ENCODE data around the gene C3orf38.

Gene C3orf38

DNA sequence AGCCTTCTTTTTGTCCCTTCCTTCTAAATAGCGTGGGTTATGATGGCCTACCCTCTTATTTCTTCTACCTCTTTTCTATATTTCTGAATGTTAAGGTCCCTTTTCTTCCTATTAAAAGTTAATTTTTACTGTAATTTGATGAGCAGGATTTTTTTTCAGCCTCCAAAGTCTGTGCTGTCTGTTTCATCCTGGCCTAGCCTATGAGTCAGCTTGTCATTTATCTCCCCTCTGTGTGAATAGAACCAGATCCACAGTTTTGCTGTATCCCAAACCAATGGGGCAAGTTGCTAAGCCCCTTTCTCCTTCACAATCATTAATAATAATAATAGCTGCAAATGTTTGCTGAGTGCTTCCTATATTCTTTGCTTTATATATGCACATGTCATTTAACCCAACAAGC lies 18.1 kb upstream of the C3orf38 start:
- TF ChIP-seq CEBPB (IDR thresholded peaks at IDR 0.05) = no peak
- no peak for TF ChIP-seq EGR1 (IDR thresholded peaks at IDR 0.05)
- TF ChIP-seq YY1 (IDR thresholded peaks at IDR 0.05; ENCODE audit: low read depth) = no peak
- TF ChIP-seq NFIC (IDR thresholded peaks at IDR 0.05) = no peak
- no peak for TF ChIP-seq TCF12 (IDR thresholded peaks at IDR 0.05; ENCODE audit: low read depth)
- TF ChIP-seq TEAD4 (IDR thresholded peaks at IDR 0.05) = no peak
- no peak for TF ChIP-seq ZBTB7A (IDR thresholded peaks at IDR 0.05; ENCODE audit: low read depth)
- no peak for TF ChIP-seq CREB1 (IDR thresholded peaks at IDR 0.05; ENCODE audit: low read depth)

DNA sequence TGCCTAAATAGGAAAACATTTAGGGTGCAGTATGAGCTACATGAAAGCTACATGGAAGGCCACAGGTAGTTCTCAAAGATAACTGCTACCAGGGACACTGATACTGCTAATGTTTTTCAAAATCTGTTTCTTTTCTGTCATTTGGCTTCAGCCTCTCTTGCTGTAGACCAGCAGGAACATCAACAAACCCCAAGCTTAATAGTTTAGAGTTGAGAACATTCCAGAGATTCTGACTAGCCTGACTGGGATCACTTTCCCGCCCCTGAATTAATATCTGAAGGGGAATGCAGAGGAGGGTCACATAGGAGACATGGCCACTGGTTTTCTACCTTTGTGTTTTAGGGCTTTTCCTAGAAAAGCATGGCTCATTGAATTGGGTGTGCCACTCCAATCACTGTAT lies 16.9 kb upstream of the C3orf38 start:
- TF ChIP-seq EP300 (IDR thresholded peaks at IDR 0.05; ENCODE audit: borderline replicate concordance) (no peak), FOXM1 (IDR thresholded peaks at IDR 0.05; ENCODE audit: borderline replicate concordance, low read depth) (no peak), EGR1 (IDR thresholded peaks at IDR 0.05) (no peak)

DNA sequence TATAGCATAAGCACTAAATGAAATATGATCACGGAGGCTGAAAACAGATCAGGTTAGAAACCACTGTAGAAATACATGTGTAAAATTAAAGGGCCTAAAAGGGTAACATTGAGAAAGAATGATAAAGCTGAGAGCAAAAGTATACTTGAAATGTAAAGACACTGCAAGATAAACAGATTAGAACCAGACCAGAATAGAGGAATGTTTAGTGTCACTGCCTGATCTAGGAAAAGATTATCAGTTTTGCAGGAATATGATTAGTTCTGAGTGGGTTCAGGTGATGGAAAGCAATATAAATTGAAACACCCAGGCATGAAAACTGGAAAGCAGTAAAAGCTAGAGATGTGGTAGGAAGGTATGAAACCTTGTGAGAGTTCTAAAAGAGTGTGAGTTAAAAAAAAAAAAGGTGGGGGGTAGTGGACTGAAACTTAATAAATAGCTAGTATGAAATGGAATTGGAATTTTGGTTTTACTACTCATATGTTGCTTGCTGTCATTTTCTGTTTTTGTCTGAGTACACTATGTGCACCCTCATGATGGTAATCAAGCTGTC lies 16.0 kb upstream of the C3orf38 start:
- TF ChIP-seq NFIC (IDR thresholded peaks at IDR 0.05) (no peak), CEBPB (IDR thresholded peaks at IDR 0.05) (no peak), ZBTB7A (IDR thresholded peaks at IDR 0.05; ENCODE audit: low read depth) (no peak), RAD21 (IDR thresholded peaks at IDR 0.05; ENCODE audit: low read depth) (no peak), TAF1 (IDR thresholded peaks at IDR 0.05; ENCODE audit: low read depth) (no peak), EP300 (IDR thresholded peaks at IDR 0.05; ENCODE audit: borderline replicate concordance) (no peak), TCF12 (IDR thresholded peaks at IDR 0.05; ENCODE audit: low read depth) (no peak), CREB1 (IDR thresholded peaks at IDR 0.05; ENCODE audit: low read depth) (no peak), FOXM1 (IDR thresholded peaks at IDR 0.05; ENCODE audit: borderline replicate concordance, low read depth) (no peak), TEAD4 (IDR thresholded peaks at IDR 0.05) (no peak), YY1 (IDR thresholded peaks at IDR 0.05; ENCODE audit: low read depth) (no peak)
- TF ChIP-seq, protein P1, sequence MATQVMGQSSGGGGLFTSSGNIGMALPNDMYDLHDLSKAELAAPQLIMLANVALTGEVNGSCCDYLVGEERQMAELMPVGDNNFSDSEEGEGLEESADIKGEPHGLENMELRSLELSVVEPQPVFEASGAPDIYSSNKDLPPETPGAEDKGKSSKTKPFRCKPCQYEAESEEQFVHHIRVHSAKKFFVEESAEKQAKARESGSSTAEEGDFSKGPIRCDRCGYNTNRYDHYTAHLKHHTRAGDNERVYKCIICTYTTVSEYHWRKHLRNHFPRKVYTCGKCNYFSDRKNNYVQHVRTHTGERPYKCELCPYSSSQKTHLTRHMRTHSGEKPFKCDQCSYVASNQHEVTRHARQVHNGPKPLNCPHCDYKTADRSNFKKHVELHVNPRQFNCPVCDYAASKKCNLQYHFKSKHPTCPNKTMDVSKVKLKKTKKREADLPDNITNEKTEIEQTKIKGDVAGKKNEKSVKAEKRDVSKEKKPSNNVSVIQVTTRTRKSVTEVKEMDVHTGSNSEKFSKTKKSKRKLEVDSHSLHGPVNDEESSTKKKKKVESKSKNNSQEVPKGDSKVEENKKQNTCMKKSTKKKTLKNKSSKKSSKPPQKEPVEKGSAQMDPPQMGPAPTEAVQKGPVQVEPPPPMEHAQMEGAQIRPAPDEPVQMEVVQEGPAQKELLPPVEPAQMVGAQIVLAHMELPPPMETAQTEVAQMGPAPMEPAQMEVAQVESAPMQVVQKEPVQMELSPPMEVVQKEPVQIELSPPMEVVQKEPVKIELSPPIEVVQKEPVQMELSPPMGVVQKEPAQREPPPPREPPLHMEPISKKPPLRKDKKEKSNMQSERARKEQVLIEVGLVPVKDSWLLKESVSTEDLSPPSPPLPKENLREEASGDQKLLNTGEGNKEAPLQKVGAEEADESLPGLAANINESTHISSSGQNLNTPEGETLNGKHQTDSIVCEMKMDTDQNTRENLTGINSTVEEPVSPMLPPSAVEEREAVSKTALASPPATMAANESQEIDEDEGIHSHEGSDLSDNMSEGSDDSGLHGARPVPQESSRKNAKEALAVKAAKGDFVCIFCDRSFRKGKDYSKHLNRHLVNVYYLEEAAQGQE (IDR thresholded peaks at IDR 0.05; ENCODE audit: low read depth) = no peak
- TF ChIP-seq, protein P2, sequence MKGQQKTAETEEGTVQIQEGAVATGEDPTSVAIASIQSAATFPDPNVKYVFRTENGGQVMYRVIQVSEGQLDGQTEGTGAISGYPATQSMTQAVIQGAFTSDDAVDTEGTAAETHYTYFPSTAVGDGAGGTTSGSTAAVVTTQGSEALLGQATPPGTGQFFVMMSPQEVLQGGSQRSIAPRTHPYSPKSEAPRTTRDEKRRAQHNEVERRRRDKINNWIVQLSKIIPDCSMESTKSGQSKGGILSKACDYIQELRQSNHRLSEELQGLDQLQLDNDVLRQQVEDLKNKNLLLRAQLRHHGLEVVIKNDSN (IDR thresholded peaks at IDR 0.05) = no peak

GRCh38 chr3:88137836-88138235 lies 11.9 kb upstream of the C3orf38 start:
- TF ChIP-seq TEAD4 (IDR thresholded peaks at IDR 0.05) (no peak), YY1 (IDR thresholded peaks at IDR 0.05; ENCODE audit: low read depth) (no peak), ZBTB7A (IDR thresholded peaks at IDR 0.05; ENCODE audit: low read depth) (no peak), TCF12 (IDR thresholded peaks at IDR 0.05; ENCODE audit: low read depth) (no peak), FOXM1 (IDR thresholded peaks at IDR 0.05; ENCODE audit: borderline replicate concordance, low read depth) (no peak), EGR1 (IDR thresholded peaks at IDR 0.05) (no peak), RAD21 (IDR thresholded peaks at IDR 0.05; ENCODE audit: low read depth) (no peak), CREB1 (IDR thresholded peaks at IDR 0.05; ENCODE audit: low read depth) (no peak), TAF1 (IDR thresholded peaks at IDR 0.05; ENCODE audit: low read depth) (no peak), EP300 (IDR thresholded peaks at IDR 0.05; ENCODE audit: borderline replicate concordance) (no peak), CEBPB (IDR thresholded peaks at IDR 0.05) (no peak), NFIC (IDR thresholded peaks at IDR 0.05) (no peak)
- TF ChIP-seq, protein P2 (IDR thresholded peaks at IDR 0.05) = no peak
- TF ChIP-seq, protein P1 (IDR thresholded peaks at IDR 0.05; ENCODE audit: low read depth) = no peak
- TF ChIP-seq, protein P3, sequence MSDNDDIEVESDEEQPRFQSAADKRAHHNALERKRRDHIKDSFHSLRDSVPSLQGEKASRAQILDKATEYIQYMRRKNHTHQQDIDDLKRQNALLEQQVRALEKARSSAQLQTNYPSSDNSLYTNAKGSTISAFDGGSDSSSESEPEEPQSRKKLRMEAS (IDR thresholded peaks at IDR 0.05) = no peak

- no peak for TF ChIP-seq YY1 (IDR thresholded peaks at IDR 0.05; ENCODE audit: low read depth)
- TF ChIP-seq, protein P2 (IDR thresholded peaks at IDR 0.05) = no peak
- TF ChIP-seq, protein P1 (IDR thresholded peaks at IDR 0.05; ENCODE audit: low read depth) = no peak
- no peak for TF ChIP-seq ZBTB7A (IDR thresholded peaks at IDR 0.05; ENCODE audit: low read depth)
- TF ChIP-seq CREB1 (IDR thresholded peaks at IDR 0.05; ENCODE audit: low read depth) = no peak
- TF ChIP-seq CEBPB (IDR thresholded peaks at IDR 0.05) = no peak
- no peak for TF ChIP-seq NFIC (IDR thresholded peaks at IDR 0.05)
Measured at GRCh38 chr3:88141458-88142083, 8.2 kb upstream of the C3orf38 start.
